Measurements from ENCODE around the gene GRK5. TPM values are rescaled to one million over a fixed set of nuclear protein-coding genes. Genes with fewer than 3 reads are reported as not detected.

The GRK5 gene
- total and polyA plus RNA-seq, 9 of the 15 experiments (the other 6 are each of a cell fraction or from before 2014, with no cell fraction given), result 0.46 to 0.83 (median 0.67) TPM; not detected in 2

DNA sequence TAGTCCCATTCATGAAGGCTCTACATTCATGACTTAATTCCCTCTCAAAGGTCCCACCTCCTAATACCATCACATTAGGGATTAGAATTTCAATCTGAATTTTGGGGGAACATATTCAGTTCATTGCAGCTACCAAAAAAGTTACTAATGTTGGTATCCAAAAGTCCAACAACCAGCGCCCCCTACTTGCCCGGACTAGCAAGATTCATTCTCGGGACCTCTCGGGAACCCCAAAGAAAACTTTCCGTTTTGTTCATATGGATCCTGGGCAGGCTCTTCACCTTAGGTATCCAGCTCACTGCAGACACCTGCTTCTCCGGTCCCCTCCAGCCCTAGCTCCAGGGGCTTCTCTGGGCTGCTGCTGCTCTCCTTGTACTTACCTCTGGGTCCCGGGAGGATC is 8.9 kb upstream of the GRK5 start:
- peak; percentile 75 for ATAC-seq
- Histone ChIP-seq H3K9me1 (ENCODE audit: control insufficient read depth, insufficient read depth, low read length) (no peaks in the 10 kb centered on the region), H2AFZ (ENCODE audit: low read depth, low read length) (peak overlapping the region; percentile 87), H3K9ac (ENCODE audit: insufficient read depth in 1 of 2, low read depth in 2 of 2, low read length in 2 of 2) (peak overlapping the region in 1 of 2 experiments; percentile 69; a peak in 1 of 4 replicates), H3K27me3 (ENCODE audit: control insufficient read depth in 2 of 2, insufficient read depth in 2 of 2, low read length in 2 of 2) (no peaks in the 10 kb centered on the region), H3K4me3 (0 out of 2 replicates have a peak overlapping the region, but pooled peaks have one; percentile 6), H3K79me2 (ENCODE audit: control insufficient read depth, insufficient read depth, low read length) (no peaks in the 10 kb centered on the region), H3K9me3 (replicated peaks; ENCODE audit: control insufficient read depth, insufficient read depth, low read depth, low read length) (no peaks in the 10 kb centered on the region), H4K20me1 (replicated peaks; ENCODE audit: control insufficient read depth, insufficient read depth, low read length) (no peaks in the 10 kb centered on the region), H3K4me2 (ENCODE audit: insufficient read depth, low read length) (0 out of 2 replicates have a peak overlapping the region, but pooled peaks have one; percentile 32), H3K36me3 (ENCODE audit: control insufficient read depth, insufficient read depth, low read length) (no peaks in the 10 kb centered on the region), H3K27ac (ENCODE audit: extremely low read depth, low read depth, low read length) (no peak overlapping the region), H3K4me1 (replicated peaks in 1 of 2; ENCODE audit: control insufficient read depth in 2 of 2, insufficient read depth in 2 of 2, low read length in 2 of 2) (peaks cover 0 to 9% of the 10 kb centered on the region in 2 experiments; a peak in 2 of 5 replicates)
- no TSS peak for BruUV-seq (replicated peaks)
- FAIRE-seq, result peak; percentile 23
- intact Hi-C loops (cut with micrococcal nuclease) (loop anchor here (2.0 to 5.0 kb wide), 4 partner anchors 60 to 404 kb away; no protein-coding TSS in a partner anchor), in situ Hi-C loops (cut with MboI) (no loop called here)
- DNase-seq (ENCODE audit: extremely low read depth in 1 of 4, low spot score in 3 of 4), result peak in 3 of 4 experiments; percentile 19 to 60 (median 39)
- POLR2A ChIA-PET, result interaction anchor here (1.0 kb wide), 1 partner anchor 22 kb away, joined by 4 read pairs; no protein-coding TSS in a partner anchor
- CTCF ChIA-PET (ENCODE audit: low intra/inter-chr PET ratio), result interaction anchor here (0.6 to 4.4 kb wide), 5 partner anchors 219 to 1664 kb away, joined by 3 to 21 read pairs (median 3); no protein-coding TSS in a partner anchor
- 2% methylated on average over 7 of the region's 7 CpGs for WGBS (ENCODE audit: insufficient coverage, low coverage, missing lambda C conversion rate)
- TF ChIP-seq RB1 (IDR thresholded peaks at IDR 0.05; ENCODE audit: low read depth) (no peak), YBX1 (IDR thresholded peaks at IDR 0.05) (no peak), RCOR1 (IDR thresholded peaks at IDR 0.05; ENCODE audit: borderline replicate concordance in 1 of 2, low read depth in 2 of 2, low read length in 2 of 2) (no peak), SMAD4 (CRISPR knock-in tag; conservative IDR thresholded peaks at IDR 0.05) (no peak)
- TF ChIP-seq, protein P1, sequence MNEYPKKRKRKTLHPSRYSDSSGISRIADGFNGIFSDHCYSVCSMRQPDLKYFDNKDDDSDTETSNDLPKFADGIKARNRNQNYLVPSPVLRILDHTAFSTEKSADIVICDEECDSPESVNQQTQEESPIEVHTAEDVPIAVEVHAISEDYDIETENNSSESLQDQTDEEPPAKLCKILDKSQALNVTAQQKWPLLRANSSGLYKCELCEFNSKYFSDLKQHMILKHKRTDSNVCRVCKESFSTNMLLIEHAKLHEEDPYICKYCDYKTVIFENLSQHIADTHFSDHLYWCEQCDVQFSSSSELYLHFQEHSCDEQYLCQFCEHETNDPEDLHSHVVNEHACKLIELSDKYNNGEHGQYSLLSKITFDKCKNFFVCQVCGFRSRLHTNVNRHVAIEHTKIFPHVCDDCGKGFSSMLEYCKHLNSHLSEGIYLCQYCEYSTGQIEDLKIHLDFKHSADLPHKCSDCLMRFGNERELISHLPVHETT (CRISPR knock-in tag; conservative IDR thresholded peaks at IDR 0.05 in 1 of 2, IDR thresholded peaks at IDR 0.05 in 1 of 2), result no peak
- TF ChIP-seq, protein P2, sequence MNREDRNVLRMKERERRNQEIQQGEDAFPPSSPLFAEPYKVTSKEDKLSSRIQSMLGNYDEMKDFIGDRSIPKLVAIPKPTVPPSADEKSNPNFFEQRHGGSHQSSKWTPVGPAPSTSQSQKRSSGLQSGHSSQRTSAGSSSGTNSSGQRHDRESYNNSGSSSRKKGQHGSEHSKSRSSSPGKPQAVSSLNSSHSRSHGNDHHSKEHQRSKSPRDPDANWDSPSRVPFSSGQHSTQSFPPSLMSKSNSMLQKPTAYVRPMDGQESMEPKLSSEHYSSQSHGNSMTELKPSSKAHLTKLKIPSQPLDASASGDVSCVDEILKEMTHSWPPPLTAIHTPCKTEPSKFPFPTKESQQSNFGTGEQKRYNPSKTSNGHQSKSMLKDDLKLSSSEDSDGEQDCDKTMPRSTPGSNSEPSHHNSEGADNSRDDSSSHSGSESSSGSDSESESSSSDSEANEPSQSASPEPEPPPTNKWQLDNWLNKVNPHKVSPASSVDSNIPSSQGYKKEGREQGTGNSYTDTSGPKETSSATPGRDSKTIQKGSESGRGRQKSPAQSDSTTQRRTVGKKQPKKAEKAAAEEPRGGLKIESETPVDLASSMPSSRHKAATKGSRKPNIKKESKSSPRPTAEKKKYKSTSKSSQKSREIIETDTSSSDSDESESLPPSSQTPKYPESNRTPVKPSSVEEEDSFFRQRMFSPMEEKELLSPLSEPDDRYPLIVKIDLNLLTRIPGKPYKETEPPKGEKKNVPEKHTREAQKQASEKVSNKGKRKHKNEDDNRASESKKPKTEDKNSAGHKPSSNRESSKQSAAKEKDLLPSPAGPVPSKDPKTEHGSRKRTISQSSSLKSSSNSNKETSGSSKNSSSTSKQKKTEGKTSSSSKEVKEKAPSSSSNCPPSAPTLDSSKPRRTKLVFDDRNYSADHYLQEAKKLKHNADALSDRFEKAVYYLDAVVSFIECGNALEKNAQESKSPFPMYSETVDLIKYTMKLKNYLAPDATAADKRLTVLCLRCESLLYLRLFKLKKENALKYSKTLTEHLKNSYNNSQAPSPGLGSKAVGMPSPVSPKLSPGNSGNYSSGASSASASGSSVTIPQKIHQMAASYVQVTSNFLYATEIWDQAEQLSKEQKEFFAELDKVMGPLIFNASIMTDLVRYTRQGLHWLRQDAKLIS (CRISPR knock-in tag; IDR thresholded peaks at IDR 0.05), result no peak
- TF ChIP-seq, protein P3, sequence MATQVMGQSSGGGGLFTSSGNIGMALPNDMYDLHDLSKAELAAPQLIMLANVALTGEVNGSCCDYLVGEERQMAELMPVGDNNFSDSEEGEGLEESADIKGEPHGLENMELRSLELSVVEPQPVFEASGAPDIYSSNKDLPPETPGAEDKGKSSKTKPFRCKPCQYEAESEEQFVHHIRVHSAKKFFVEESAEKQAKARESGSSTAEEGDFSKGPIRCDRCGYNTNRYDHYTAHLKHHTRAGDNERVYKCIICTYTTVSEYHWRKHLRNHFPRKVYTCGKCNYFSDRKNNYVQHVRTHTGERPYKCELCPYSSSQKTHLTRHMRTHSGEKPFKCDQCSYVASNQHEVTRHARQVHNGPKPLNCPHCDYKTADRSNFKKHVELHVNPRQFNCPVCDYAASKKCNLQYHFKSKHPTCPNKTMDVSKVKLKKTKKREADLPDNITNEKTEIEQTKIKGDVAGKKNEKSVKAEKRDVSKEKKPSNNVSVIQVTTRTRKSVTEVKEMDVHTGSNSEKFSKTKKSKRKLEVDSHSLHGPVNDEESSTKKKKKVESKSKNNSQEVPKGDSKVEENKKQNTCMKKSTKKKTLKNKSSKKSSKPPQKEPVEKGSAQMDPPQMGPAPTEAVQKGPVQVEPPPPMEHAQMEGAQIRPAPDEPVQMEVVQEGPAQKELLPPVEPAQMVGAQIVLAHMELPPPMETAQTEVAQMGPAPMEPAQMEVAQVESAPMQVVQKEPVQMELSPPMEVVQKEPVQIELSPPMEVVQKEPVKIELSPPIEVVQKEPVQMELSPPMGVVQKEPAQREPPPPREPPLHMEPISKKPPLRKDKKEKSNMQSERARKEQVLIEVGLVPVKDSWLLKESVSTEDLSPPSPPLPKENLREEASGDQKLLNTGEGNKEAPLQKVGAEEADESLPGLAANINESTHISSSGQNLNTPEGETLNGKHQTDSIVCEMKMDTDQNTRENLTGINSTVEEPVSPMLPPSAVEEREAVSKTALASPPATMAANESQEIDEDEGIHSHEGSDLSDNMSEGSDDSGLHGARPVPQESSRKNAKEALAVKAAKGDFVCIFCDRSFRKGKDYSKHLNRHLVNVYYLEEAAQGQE (IDR thresholded peaks at IDR 0.05; ENCODE audit: borderline replicate concordance), result peak; percentile 25; the same call in 1 of the 2 replicates
- TF ChIP-seq, protein P3 (CRISPR knock-in tag; IDR thresholded peaks at IDR 0.05; ENCODE audit: low read depth), result no peak

Measured in K562 (cell line).